Measurements from ENCODE around the gene KRT14.
"Not testable (repeated sequence)": the region's sequence is repeated elsewhere in the genome, so short reads cannot be mapped to it uniquely, and the experiment has no call there.

Gene KRT14

DNA sequence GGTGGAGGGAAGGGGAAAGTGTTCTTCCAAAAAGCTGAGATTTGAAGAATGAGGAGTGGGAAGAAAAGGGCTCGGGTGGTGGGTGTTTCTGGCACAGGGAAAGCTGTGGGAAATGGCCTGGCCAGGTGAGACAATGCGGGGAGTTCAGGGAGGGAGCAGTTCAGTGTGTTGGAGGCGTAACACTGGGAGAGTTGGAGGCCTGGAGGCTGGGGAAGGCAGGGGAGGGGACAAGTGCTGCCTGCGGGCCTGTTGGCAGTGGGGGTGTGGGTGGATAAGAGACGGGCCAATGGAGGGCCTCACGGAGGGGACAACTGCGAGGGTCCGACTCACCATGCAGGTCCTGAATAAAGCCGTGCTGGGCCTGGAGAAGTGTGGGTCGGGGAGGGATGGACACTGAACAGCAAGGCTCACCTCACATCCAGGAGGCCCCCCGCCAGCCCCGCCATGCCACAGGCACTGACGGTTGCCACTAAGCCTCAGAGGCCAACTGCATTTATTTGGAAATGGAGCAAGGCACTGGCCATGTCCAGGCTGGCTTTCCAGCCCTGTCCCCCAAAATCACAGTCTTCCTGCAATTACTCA lies 40.8 kb downstream of the KRT14 start:
- TF ChIP-seq, protein P1, sequence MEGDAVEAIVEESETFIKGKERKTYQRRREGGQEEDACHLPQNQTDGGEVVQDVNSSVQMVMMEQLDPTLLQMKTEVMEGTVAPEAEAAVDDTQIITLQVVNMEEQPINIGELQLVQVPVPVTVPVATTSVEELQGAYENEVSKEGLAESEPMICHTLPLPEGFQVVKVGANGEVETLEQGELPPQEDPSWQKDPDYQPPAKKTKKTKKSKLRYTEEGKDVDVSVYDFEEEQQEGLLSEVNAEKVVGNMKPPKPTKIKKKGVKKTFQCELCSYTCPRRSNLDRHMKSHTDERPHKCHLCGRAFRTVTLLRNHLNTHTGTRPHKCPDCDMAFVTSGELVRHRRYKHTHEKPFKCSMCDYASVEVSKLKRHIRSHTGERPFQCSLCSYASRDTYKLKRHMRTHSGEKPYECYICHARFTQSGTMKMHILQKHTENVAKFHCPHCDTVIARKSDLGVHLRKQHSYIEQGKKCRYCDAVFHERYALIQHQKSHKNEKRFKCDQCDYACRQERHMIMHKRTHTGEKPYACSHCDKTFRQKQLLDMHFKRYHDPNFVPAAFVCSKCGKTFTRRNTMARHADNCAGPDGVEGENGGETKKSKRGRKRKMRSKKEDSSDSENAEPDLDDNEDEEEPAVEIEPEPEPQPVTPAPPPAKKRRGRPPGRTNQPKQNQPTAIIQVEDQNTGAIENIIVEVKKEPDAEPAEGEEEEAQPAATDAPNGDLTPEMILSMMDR (IDR thresholded peaks at IDR 0.05; ENCODE audit: borderline replicate concordance, control extremely low read depth, extremely low read depth, insufficient read depth, missing control alignments), result no peak
- in situ Hi-C loops (cut with MboI; ENCODE audit: low sequenced_read_pairs, unreplicated experiment), result loop anchor here (10.0 kb wide), 2 partner anchors 119 to 641 kb away; no protein-coding TSS in a partner anchor
- no peak for DNase-seq (ENCODE audit: low spot score)

DNA sequence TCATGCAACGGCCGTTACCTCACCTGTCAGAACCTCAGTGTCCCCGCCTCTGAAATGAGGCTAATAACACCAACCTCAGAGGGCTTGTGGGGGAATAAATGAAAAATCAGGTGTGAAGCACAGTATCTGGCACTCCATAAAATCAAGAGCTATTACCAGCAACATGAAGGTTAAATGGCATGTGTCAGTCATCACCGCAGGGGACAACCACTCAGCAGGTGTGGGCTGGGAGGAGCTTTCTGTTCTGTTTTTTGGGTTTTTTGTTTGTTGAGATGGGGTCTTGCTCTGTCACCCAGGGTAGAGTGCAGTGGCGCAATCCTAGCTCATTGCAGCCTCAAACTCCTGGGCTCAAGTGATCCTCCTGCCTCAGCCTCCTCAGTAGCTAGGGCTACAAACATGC lies 41.8 kb downstream of the KRT14 start:
- DNase-seq (ENCODE audit: low spot score), result no peak
- TF ChIP-seq, protein P1 (IDR thresholded peaks at IDR 0.05; ENCODE audit: borderline replicate concordance, control extremely low read depth, extremely low read depth, insufficient read depth, missing control alignments), result no peak
- in situ Hi-C loops (cut with MboI; ENCODE audit: low sequenced_read_pairs, unreplicated experiment), result loop anchor here (10.0 kb wide), 2 partner anchors 120 to 640 kb away; no protein-coding TSS in a partner anchor

DNA sequence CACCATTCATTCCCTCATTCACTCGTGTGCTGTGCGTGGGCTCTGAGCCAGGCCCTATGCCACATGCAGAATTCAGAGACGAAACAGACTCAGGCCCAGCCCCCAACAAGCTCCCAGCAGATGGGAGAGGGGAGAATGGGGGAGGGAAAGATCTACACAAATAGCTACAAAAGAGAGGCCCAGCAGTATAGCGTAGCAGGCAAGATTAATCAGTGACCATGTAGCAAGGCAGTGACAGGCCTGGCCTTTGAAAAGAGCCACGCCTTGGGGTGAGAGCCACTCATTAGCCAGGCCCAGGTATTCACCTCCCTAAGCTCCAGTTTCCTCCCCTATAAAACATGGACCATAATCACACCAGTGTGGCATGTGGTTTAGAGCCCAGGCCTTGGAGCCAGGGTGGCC lies 42.2 kb downstream of the KRT14 start:
- in situ Hi-C loops (cut with MboI; ENCODE audit: low sequenced_read_pairs, unreplicated experiment), result loop anchor here (10.0 kb wide), 2 partner anchors 120 to 640 kb away; no protein-coding TSS in a partner anchor
- TF ChIP-seq, protein P1 (IDR thresholded peaks at IDR 0.05; ENCODE audit: borderline replicate concordance, control extremely low read depth, extremely low read depth, insufficient read depth, missing control alignments), result no peak
- DNase-seq (ENCODE audit: low spot score), result no peak

DNA sequence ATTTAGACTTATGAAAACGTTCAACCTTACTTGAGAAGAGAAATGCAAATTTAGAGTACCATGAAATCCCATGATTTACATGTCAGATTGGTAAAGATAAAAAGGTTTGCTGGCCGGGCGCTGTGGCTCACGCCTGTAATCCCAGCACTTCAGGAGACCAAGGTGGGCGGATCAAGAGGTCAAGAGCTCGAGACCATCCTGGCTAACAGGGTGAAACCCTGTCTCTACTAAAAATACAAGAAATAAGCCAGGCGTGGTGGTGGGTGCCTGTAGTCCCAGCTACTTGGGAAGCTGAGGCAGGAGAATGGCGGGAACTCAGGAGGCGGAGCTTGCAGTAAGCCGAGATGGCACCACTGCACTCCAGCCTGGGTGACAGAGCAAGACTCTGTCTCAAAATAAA lies 43.9 kb downstream of the KRT14 start:
- in situ Hi-C loops (cut with MboI; ENCODE audit: low sequenced_read_pairs, unreplicated experiment), result loop anchor here (10.0 kb wide), 2 partner anchors 122 to 638 kb away; no protein-coding TSS in a partner anchor
- not testable (repeated sequence) for DNase-seq (ENCODE audit: low spot score)

DNA sequence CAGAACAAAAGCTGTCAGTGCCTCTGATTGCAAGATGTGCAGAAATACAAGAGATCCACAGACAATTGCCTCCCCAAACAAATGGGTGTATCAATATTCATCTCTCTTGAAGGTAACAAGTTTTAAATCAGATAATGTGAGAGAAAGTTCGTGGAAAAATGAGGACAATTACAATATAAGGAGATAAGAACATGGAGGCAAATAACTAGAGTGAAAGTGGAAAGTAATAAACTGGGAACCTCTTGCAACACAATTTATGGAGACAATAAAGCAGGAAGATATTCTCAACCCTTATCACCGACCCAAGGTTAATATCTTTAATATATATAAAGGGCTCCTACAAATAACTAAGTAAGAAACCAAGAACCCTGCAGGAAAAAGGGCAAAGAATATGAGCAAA lies 44.3 kb downstream of the KRT14 start:
- in situ Hi-C loops (cut with MboI; ENCODE audit: low sequenced_read_pairs, unreplicated experiment), result loop anchor here (10.0 kb wide), 2 partner anchors 122 to 638 kb away; no protein-coding TSS in a partner anchor
- TF ChIP-seq, protein P1 (IDR thresholded peaks at IDR 0.05; ENCODE audit: borderline replicate concordance, control extremely low read depth, extremely low read depth, insufficient read depth, missing control alignments), result no peak
- DNase-seq (ENCODE audit: low spot score), result no peak

DNA sequence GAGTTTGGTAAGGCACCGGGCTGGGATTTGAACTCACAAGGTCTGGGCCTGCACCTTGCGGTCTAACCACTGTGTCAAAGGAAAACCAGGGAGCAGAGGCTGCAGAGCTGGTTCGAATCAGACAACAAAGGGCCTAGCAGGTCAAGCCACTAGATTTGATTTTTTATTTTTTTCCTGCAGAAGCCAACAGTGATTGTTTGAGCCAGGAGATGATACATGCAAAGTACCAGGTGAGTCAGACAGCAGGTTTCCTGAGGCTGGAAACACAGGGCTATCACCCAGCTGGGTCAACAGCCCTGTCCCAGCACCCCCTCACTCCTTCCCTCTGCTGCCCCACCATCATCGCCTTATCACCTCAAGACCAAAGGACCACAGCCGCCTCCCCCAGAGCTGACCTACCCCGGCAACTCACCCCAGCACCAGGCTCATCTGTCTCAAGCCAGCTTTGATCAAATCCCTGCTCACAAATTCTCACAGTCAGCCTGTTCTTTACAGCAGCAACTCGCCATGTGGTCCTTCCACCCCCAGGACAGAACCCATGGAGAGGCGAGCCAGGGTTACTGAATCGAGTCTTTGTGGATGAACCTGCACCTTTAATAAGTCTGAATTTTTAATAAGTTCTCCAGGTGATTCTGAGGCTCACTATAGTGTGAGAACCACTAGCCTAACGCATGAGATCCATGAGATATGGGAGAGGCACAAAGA lies 45.6 kb downstream of the KRT14 start:
- DNase-seq (ENCODE audit: low spot score), result no peak
- TF ChIP-seq, protein P1 (IDR thresholded peaks at IDR 0.05; ENCODE audit: borderline replicate concordance, control extremely low read depth, extremely low read depth, insufficient read depth, missing control alignments), result no peak
- in situ Hi-C loops (cut with MboI; ENCODE audit: low sequenced_read_pairs, unreplicated experiment), result loop anchor here (10.0 kb wide), 2 partner anchors 124 to 636 kb away; no protein-coding TSS in a partner anchor

Measured in GM13976 (cell line).